A673 (cell line): Measurements from ENCODE around the gene SBK2.

Experiments used
- EZH2 ChIP-seq: fragments of 200-600 bp; sonication (generic); IDR thresholded peaks from 2 replicates; pipeline ENCODE4 v1.6.1; 2017; ENCODE audit warnings: borderline replicate concordance, low read depth, mild to moderate bottlenecking, mixed read lengths, antibody characterized with exemption, low read length; ENCODE audit not compliant: poor library complexity, severe bottlenecking
- TF ChIP-seq, protein P1 (sequence below): fragments of 300-800, 200-600 bp; sonication (generic); conservative IDR thresholded peaks from 2 replicates; pipeline ENCODE4 v1.5.1; 2017; ENCODE audit warnings: low read depth, mild to moderate bottlenecking, antibody characterized with exemption, low read length, moderate library complexity, mixed read lengths

DNA sequence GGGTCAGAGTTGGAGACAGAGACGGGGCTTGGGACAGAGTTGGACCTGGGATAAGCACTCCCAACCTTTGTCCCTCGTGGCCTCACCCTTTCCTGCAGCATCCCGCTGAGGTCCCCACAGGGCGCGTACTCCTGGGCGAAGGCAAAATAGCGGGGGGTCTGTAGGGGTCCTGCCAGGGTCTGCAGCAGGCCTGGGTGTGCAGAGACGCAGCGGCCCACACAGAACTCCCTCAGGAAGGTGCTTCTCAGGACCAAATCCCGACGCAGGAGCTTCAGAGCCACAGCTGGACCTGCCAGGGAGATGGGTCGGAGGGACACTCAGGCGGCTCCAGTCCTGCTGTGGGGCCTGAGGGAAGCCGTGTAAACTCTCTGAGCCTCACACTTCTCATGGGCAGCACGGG, 7.1 kb upstream of the SBK2 start:
- TF ChIP-seq, protein P1, sequence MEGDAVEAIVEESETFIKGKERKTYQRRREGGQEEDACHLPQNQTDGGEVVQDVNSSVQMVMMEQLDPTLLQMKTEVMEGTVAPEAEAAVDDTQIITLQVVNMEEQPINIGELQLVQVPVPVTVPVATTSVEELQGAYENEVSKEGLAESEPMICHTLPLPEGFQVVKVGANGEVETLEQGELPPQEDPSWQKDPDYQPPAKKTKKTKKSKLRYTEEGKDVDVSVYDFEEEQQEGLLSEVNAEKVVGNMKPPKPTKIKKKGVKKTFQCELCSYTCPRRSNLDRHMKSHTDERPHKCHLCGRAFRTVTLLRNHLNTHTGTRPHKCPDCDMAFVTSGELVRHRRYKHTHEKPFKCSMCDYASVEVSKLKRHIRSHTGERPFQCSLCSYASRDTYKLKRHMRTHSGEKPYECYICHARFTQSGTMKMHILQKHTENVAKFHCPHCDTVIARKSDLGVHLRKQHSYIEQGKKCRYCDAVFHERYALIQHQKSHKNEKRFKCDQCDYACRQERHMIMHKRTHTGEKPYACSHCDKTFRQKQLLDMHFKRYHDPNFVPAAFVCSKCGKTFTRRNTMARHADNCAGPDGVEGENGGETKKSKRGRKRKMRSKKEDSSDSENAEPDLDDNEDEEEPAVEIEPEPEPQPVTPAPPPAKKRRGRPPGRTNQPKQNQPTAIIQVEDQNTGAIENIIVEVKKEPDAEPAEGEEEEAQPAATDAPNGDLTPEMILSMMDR = no peak
- no peak for TF ChIP-seq EZH2
